Osteoblast (primary cell): ENCODE measurements around the gene ARHGAP15. TPM values are rescaled to one million over a fixed set of nuclear protein-coding genes. Genes with fewer than 3 reads are reported as not detected.

ENCODE experiments used
- DNase-seq: peaks from one replicate; pipeline ENCODE4 v3.0.0; 2011; ENCODE audit warnings: low spot score, mixed read lengths; ENCODE audit not compliant: insufficient read length; ENCODE audit errors: missing footprints
- H2AFZ ChIP-seq: 2 replicates; pipeline ENCODE4 v1.6.0; 2011; ENCODE audit warnings: mild to moderate bottlenecking, low read length
- H3K27ac ChIP-seq: 2 replicates; pipeline ENCODE4 v1.5.1; 2011; ENCODE audit warnings: mild to moderate bottlenecking, low read depth, low read length, moderate library complexity
- H3K27me3 ChIP-seq: 2 replicates; pipeline ENCODE4 v1.6.0; 2012; ENCODE audit warnings: mild to moderate bottlenecking, control low read depth, inconsistent platforms, low read length, moderate library complexity; ENCODE audit not compliant: insufficient read depth
- H3K36me3 ChIP-seq: 2 replicates; pipeline ENCODE4 v1.5.1; 2011; ENCODE audit warnings: mild to moderate bottlenecking, low read length, control low read depth, moderate library complexity; ENCODE audit not compliant: insufficient read depth
- H3K4me1 ChIP-seq: 2 replicates; pipeline ENCODE4 v1.5.1; 2011; ENCODE audit warnings: mild to moderate bottlenecking, low read length, control low read depth, moderate library complexity; ENCODE audit not compliant: insufficient read depth
- H3K4me2 ChIP-seq: 2 replicates; pipeline ENCODE4 v1.6.0; 2011; ENCODE audit warnings: mild to moderate bottlenecking, low read length; ENCODE audit not compliant: insufficient read depth
- H3K4me3 ChIP-seq: fragments of 200-600 bp; sonication (generic); 3 replicates; pipeline ENCODE4 v1.5.1; 2012; ENCODE audit warnings: mild to moderate bottlenecking, low read length, inconsistent platforms; ENCODE audit not compliant: insufficient read depth
- H3K79me2 ChIP-seq: 2 replicates; pipeline ENCODE4 v1.6.0; 2012; ENCODE audit warnings: mild to moderate bottlenecking, low read length, control low read depth, inconsistent platforms; ENCODE audit not compliant: insufficient read depth
- H3K9me3 ChIP-seq: 2 replicates; pipeline ENCODE4 v1.5.1; 2011; ENCODE audit warnings: low read depth, low read length, control low read depth
- H4K20me1 ChIP-seq: 2 replicates; pipeline ENCODE4 v1.6.0; 2012; ENCODE audit warnings: mild to moderate bottlenecking, low read length, control low read depth; ENCODE audit not compliant: insufficient read depth
- CTCF ChIP-seq: IDR thresholded peaks from 2 replicates; pipeline ENCODE4 v1.5.1; 2011; ENCODE audit warnings: mild to moderate bottlenecking, low read depth, low read length, moderate library complexity; ENCODE audit errors: extremely low read depth
- total RNA-seq: library from RNA; depleted of rRNA; stranded (reverse); fragments of >200 nt; gene quantifications from 2 replicates; pipeline ENCODE4 v1.2.3, GENCODE V29; 2012

ARHGAP15 gene
- total RNA-seq, 1 donor, result 2.2 TPM

- H3K9me3 ChIP-seq, result no peaks in the 10 kb centered on the region
- no peaks in the 10 kb centered on the region for H4K20me1 ChIP-seq
- no peak overlapping the region for H3K4me2 ChIP-seq
- H3K4me1 ChIP-seq, result no peaks in the 10 kb centered on the region
- no peak for TF ChIP-seq CTCF
- no peak overlapping the region for H2AFZ ChIP-seq
- no peaks in the 10 kb centered on the region for H3K79me2 ChIP-seq
- no peaks in the 10 kb centered on the region for H3K36me3 ChIP-seq
- no peak overlapping the region for H3K27ac ChIP-seq
- H3K4me3 ChIP-seq, result no peak overlapping the region
- H3K27me3 ChIP-seq, result no peaks in the 10 kb centered on the region
- no peak for DNase-seq
These were observed 639.8 kb downstream of the ARHGAP15 start for GRCh38 chr2:143768991-143769390.

- Histone ChIP-seq H3K4me3 (no peak overlapping the region), H2AFZ (peak overlapping the region; percentile 53), H3K36me3 (no peaks in the 10 kb centered on the region), H3K79me2 (no peaks in the 10 kb centered on the region), H3K27me3 (no peaks in the 10 kb centered on the region), H3K4me1 (no peaks in the 10 kb centered on the region), H3K27ac (no peak overlapping the region), H3K4me2 (no peak overlapping the region), H3K9me3 (no peaks in the 10 kb centered on the region), H4K20me1 (no peaks in the 10 kb centered on the region)
- TF ChIP-seq CTCF, result no peak
- no peak for DNase-seq
These were observed 642.7 kb downstream of the ARHGAP15 start for GRCh38 chr2:143771939-143772338.

- H3K27me3 ChIP-seq, result no peaks in the 10 kb centered on the region
- no peaks in the 10 kb centered on the region for H3K79me2 ChIP-seq
- H3K9me3 ChIP-seq, result no peaks in the 10 kb centered on the region
- TF ChIP-seq CTCF, result no peak
- H3K36me3 ChIP-seq, result no peaks in the 10 kb centered on the region
- H3K4me3 ChIP-seq, result no peak overlapping the region
- H3K4me1 ChIP-seq, result no peaks in the 10 kb centered on the region
- no peak overlapping the region for H3K27ac ChIP-seq
- H4K20me1 ChIP-seq, result no peaks in the 10 kb centered on the region
- H3K4me2 ChIP-seq, result no peak overlapping the region
- DNase-seq, result no peak
- no peak overlapping the region for H2AFZ ChIP-seq
These were observed 647.5 kb downstream of the ARHGAP15 start for GRCh38 chr2:143776526-143777297.

GRCh38 chr2:143779021-143779420 lies 649.8 kb downstream of the ARHGAP15 start:
- no peak for TF ChIP-seq CTCF
- no peak overlapping the region for H3K4me2 ChIP-seq
- H3K4me1 ChIP-seq, result no peaks in the 10 kb centered on the region
- H3K27me3 ChIP-seq, result no peaks in the 10 kb centered on the region
- H2AFZ ChIP-seq, result no peak overlapping the region
- no peaks in the 10 kb centered on the region for H3K9me3 ChIP-seq
- DNase-seq, result no peak
- H3K79me2 ChIP-seq, result no peaks in the 10 kb centered on the region
- no peak overlapping the region for H3K27ac ChIP-seq
- H3K36me3 ChIP-seq, result no peaks in the 10 kb centered on the region
- no peak overlapping the region for H3K4me3 ChIP-seq
- H4K20me1 ChIP-seq, result no peaks in the 10 kb centered on the region
